H1 (cell line): ENCODE data around the gene CCDC78. TPM values are rescaled to one million over a fixed set of nuclear protein-coding genes. Genes with fewer than 3 reads are reported as not detected.
A peak's percentile ranks its signal among the peaks of the same experiment; 100 is the strongest.

Experiments used
- CTCF ChIA-PET: fragments of 300-600 bp; sonication (Branson Sonifier 250); formaldehyde crosslinking; loops from one replicate; lab custom pipeline; 2021; ENCODE audit not compliant: partially characterized antibody; lab: Charles Lee
- POLR2A ChIA-PET: fragments of 300-600 bp; sonication (Branson Sonifier 250); formaldehyde crosslinking; loops from one replicate; lab custom pipeline; 2021; ENCODE audit warnings: inconsistent platforms; ENCODE audit not compliant: partially characterized antibody; lab: Charles Lee
- DNase-seq, 2 experiments: peaks; one replicate each; pipeline versions ENCODE4 v3.0.0 to v3.0.0-alpha.2; 2010 to 2022; ENCODE audit warnings: low spot score in 2 of 2, low read depth in 1 of 2, mixed read lengths in 1 of 2
- FAIRE-seq: peaks from 2 replicates; lab custom pipeline; 2011; peaks lifted over from hg19 to GRCh38; lab: Jason Lieb, UNC
- H2AFZ ChIP-seq: 2 replicates; pipeline ENCODE4 v1.8.1; 2012; ENCODE audit warnings: low read length, inconsistent platforms
- H2AK5ac ChIP-seq: 2 replicates; pipeline ENCODE4 v1.6.1; 2013; ENCODE audit warnings: low read depth, low read length
- H2BK120ac ChIP-seq: replicated peaks from 2 replicates; pipeline ENCODE3; 2013; ENCODE audit warnings: low read depth, low read length, inconsistent platforms
- H2BK12ac ChIP-seq: 2 replicates; pipeline ENCODE4 v1.6.1; 2013; ENCODE audit warnings: low read depth, low read length
- H2BK15ac ChIP-seq: 2 replicates; pipeline ENCODE4 v1.6.1; 2013; ENCODE audit warnings: low read length
- H2BK20ac ChIP-seq: 2 replicates; pipeline ENCODE4 v1.6.1; 2013; ENCODE audit warnings: low read length
- H2BK5ac ChIP-seq: 2 replicates; pipeline ENCODE4 v1.6.1; 2013; ENCODE audit warnings: low read depth, low read length
- H3K14ac ChIP-seq: 2 replicates; pipeline ENCODE4 v1.6.1; 2013; ENCODE audit warnings: inconsistent platforms; ENCODE audit not compliant: insufficient read length
- H3K18ac ChIP-seq: 2 replicates; pipeline ENCODE4 v1.6.1; 2013; ENCODE audit warnings: low read length; ENCODE audit errors: extremely low read depth
- H3K23ac ChIP-seq: 2 replicates; pipeline ENCODE4 v1.6.1; 2013; ENCODE audit warnings: inconsistent platforms; ENCODE audit not compliant: insufficient read length
- H3K23me2 ChIP-seq: 2 replicates; pipeline ENCODE4 v1.6.1; 2013; ENCODE audit warnings: low read depth, low read length
- H3K27ac ChIP-seq: 2 replicates; pipeline ENCODE4 v1.6.1; 2011; ENCODE audit warnings: low read depth, low read length, inconsistent platforms
- H3K27me3 ChIP-seq, 4 experiments: replicated peaks in 1 of 4; 1 replicate in 1 of 4; 2 replicates in 3 of 4; pipeline versions ENCODE4 v1.6.1 to v1.8.1; 2011 to 2013; ENCODE audit warnings: low read length in 3 of 4, mild to moderate bottlenecking in 3 of 4, inconsistent platforms in 2 of 4, mixed read lengths in 2 of 4, moderate library complexity in 1 of 4; ENCODE audit not compliant: control insufficient read depth in 3 of 4, insufficient read depth in 3 of 4; ENCODE audit errors: extremely low read depth in 1 of 4
- H3K36me3 ChIP-seq, 4 experiments: 2 replicates each; pipeline versions ENCODE4 v1.6.1 to v1.8.1; 2011 to 2013; ENCODE audit warnings: mild to moderate bottlenecking in 4 of 4, low read length in 3 of 4, moderate library complexity in 2 of 4, control low read depth in 1 of 4, inconsistent platforms in 1 of 4; ENCODE audit not compliant: insufficient read depth in 4 of 4, control insufficient read depth in 2 of 4
- H3K4ac ChIP-seq: replicated peaks from 2 replicates; pipeline ENCODE3; 2013; ENCODE audit warnings: low read length, low read depth, mixed read lengths, inconsistent platforms; ENCODE audit not compliant: insufficient read length
- H3K4me1 ChIP-seq, 4 experiments: replicated peaks in 1 of 4; 1 replicate in 1 of 4; 2 replicates in 3 of 4; pipeline versions ENCODE4 v1.6.1 to v1.8.1; 2011 to 2013; ENCODE audit warnings: low read length in 3 of 4, inconsistent platforms in 2 of 4, mixed read lengths in 1 of 4; ENCODE audit not compliant: insufficient read depth in 4 of 4, control insufficient read depth in 3 of 4
- H3K4me2 ChIP-seq, 2 experiments: 2 replicates each; pipeline versions ENCODE4 v1.6.1 to v1.8.1; 2011 to 2013; ENCODE audit warnings: low read depth in 2 of 2, low read length in 2 of 2, control low read depth in 1 of 2, inconsistent platforms in 1 of 2, mild to moderate bottlenecking in 1 of 2; ENCODE audit not compliant: insufficient read depth in 1 of 2
- H3K4me3 ChIP-seq, 4 experiments: fragments of 200-600, 300-600 bp in 1 of 4; sonication (generic), shearing (Covaris generic), sonication (Bioruptor Twin) in 1 of 4; 2 replicates each; pipeline versions ENCODE4 v1.5.1 to v1.8.1; 2011 to 2016; ENCODE audit warnings: low read length in 4 of 4, low read depth in 3 of 4, control low read depth in 2 of 4, inconsistent platforms in 2 of 4, mild to moderate bottlenecking in 2 of 4, mixed read lengths in 1 of 4, moderate library complexity in 1 of 4; ENCODE audit not compliant: insufficient read depth in 2 of 4; ENCODE audit errors: extremely low read depth in 1 of 4
- H3K56ac ChIP-seq: replicated peaks from 2 replicates; pipeline ENCODE3; 2013; ENCODE audit warnings: low read depth, mild to moderate bottlenecking, mixed read lengths, low read length, inconsistent platforms; ENCODE audit not compliant: insufficient read length
- H3K79me1 ChIP-seq: 2 replicates; pipeline ENCODE4 v1.6.1; 2013; ENCODE audit warnings: low read depth, low read length, control low read depth
- H3K79me2 ChIP-seq, 2 experiments: 2 replicates each; pipeline versions ENCODE4 v1.6.1 to v1.8.1; 2012 to 2013; ENCODE audit warnings: low read length in 2 of 2, mild to moderate bottlenecking in 2 of 2, inconsistent platforms in 1 of 2; ENCODE audit not compliant: insufficient read depth in 2 of 2, control insufficient read depth in 1 of 2
- H3K9ac ChIP-seq, 4 experiments: replicated peaks in 1 of 4; 1 replicate in 1 of 4; 2 replicates in 3 of 4; pipeline versions ENCODE4 v1.6.1 to v1.8.1; 2011 to 2013; ENCODE audit warnings: low read depth in 3 of 4, low read length in 3 of 4, control low read depth in 2 of 4, mild to moderate bottlenecking in 2 of 4, moderate library complexity in 2 of 4, inconsistent platforms in 1 of 4; ENCODE audit errors: extremely low read depth in 1 of 4
- H3K9me3 ChIP-seq, 2 experiments: 2 replicates each; pipeline versions ENCODE4 v1.6.1 to v1.8.1; 2012 to 2013; ENCODE audit warnings: mild to moderate bottlenecking in 2 of 2, moderate library complexity in 2 of 2, control low read depth in 1 of 2, inconsistent platforms in 1 of 2, low read depth in 1 of 2, low read length in 1 of 2, mixed read lengths in 1 of 2; ENCODE audit not compliant: insufficient read depth in 2 of 2
- H4K20me1 ChIP-seq, 2 experiments: replicated peaks in 1 of 2; 2 replicates each; pipeline versions ENCODE3 to v1.8.1; 2011 to 2013; ENCODE audit warnings: inconsistent platforms in 2 of 2, low read length in 2 of 2, mild to moderate bottlenecking in 1 of 2; ENCODE audit not compliant: insufficient read depth in 2 of 2, control insufficient read depth in 1 of 2
- H4K5ac ChIP-seq: 2 replicates; pipeline ENCODE4 v1.6.1; 2013; ENCODE audit warnings: low read length, low read depth, mixed read lengths, inconsistent platforms; ENCODE audit not compliant: insufficient read length
- H4K8ac ChIP-seq: 2 replicates; pipeline ENCODE4 v1.8.0; 2013; ENCODE audit warnings: mild to moderate bottlenecking, moderate library complexity, low read length, inconsistent platforms; ENCODE audit not compliant: insufficient read depth; ENCODE audit errors: extremely low read depth
- H4K91ac ChIP-seq: replicated peaks from 2 replicates; pipeline ENCODE3; 2013; ENCODE audit warnings: low read length, mixed read lengths, inconsistent platforms; ENCODE audit not compliant: insufficient read length
- CTCF ChIP-seq, 3 experiments: IDR thresholded peaks; 1 replicate in 2 of 3; 2 replicates in 1 of 3; pipeline versions ENCODE4 v1.5.1 to v1.6.1; 2011; ENCODE audit warnings: low read length in 3 of 3, mild to moderate bottlenecking in 3 of 3, inconsistent platforms in 2 of 3, low read depth in 1 of 3, moderate library complexity in 1 of 3; ENCODE audit not compliant: insufficient read depth in 1 of 3; ENCODE audit errors: control extremely low read depth in 1 of 3
- TEAD4 ChIP-seq: IDR thresholded peaks from 2 replicates; pipeline ENCODE4 v1.6.1; 2012; ENCODE audit warnings: low read depth, low read length, inconsistent platforms, mixed read lengths
- USF2 ChIP-seq: IDR thresholded peaks from 2 replicates; pipeline ENCODE4 v1.6.1; 2011; ENCODE audit warnings: low read length, improper control_type of control experiment
- WGBS, 2 experiments: shearing (Covaris generic) in 1 of 2; methylation state at CpG; one replicate each; pipeline versions ENCODE4 v1.1.6 to v1.1.7; 2013 to 2015; ENCODE audit warnings: low lambda C conversion rate in 2 of 2, mixed read lengths in 2 of 2, inconsistent platforms in 1 of 2, low coverage in 1 of 2, missing lambda C conversion rate in 1 of 2; ENCODE audit not compliant: insufficient replicate concordance in 2 of 2, insufficient coverage in 1 of 2, insufficient read length in 1 of 2; ENCODE audit errors: extremely low coverage in 1 of 2, missing lambda C conversion rate in 1 of 2; 5-methylcytosine and 5-hydroxymethylcytosine counted together
- polyA plus RNA-seq, 7 experiments: library from polyadenylated mRNA; depleted of rRNA in 3 of 7; stranded (reverse) in 5 of 7; unstranded in 2 of 7; fragments of >200 nt in 5 of 7; fragments of 200-250 nt in 2 of 7; gene quantifications; 1 replicate in 5 of 7; 2 replicates in 1 of 7; 4 replicates in 1 of 7; pipeline versions ENCODE4 v1.2.1 to v1.2.3, GENCODE V29; 2011 to 2013; ENCODE audit warnings: missing spikeins in 2 of 7, mixed read lengths in 2 of 7
- total RNA-seq: library from RNA; stranded (reverse); fragmentation: NEBNext Ultra II Directional; extraction: Animal tissue kit (Norgen Biotek cat#: 25700); gene quantifications from 2 replicates; pipeline ENCODE4 v1.2.1, GENCODE V29; 2021

Gene CCDC78
- total and polyA plus RNA-seq, 2 of the 8 experiments (the other 6 are each of a cell fraction or from before 2014, with no cell fraction given), result 7.1 to 8.5 TPM

GRCh38 chr16:728890-729744 is 2.9 kb upstream of the CCDC78 start:
- Histone ChIP-seq H4K8ac (0 out of 2 replicates have a peak overlapping the region, but pooled peaks have one; percentile 25), H3K9me3 (no peaks in the 10 kb centered on the region), H4K91ac (peak overlapping the region; percentile 91), H3K4me3 (peak overlapping the region; percentile 16 to 83 (median 37); a peak in 5 of 8 replicates), H3K27me3 (peaks cover 0 to 16% (median 5%) of the 10 kb centered on the region in 4 experiments; a peak in 4 of 7 replicates), H4K5ac (no peak overlapping the region), H3K56ac (no peak overlapping the region), H3K4me1 (peaks cover 0 to 14% (median 8%) of the 10 kb centered on the region in 4 experiments; a peak in 5 of 7 replicates), H3K4me2 (peak overlapping the region; percentile 93 to 99), H2AK5ac (no peak overlapping the region), H2BK12ac (no peak overlapping the region), H2BK15ac (no peak overlapping the region), H2BK5ac (no peak overlapping the region), H2BK120ac (no peak overlapping the region), H2BK20ac (no peak overlapping the region), H3K79me1 (no peaks in the 10 kb centered on the region), H4K20me1 (peaks cover 0 to 8% of the 10 kb centered on the region in 2 experiments), H3K23me2 (peaks cover 19% of the 10 kb centered on the region; the same call in 1 of the 2 replicates), H3K9ac (no peak overlapping the region), H2AFZ (no peak overlapping the region), H3K18ac (peak overlapping the region; percentile 96; the same call in 1 of the 2 replicates), H3K4ac (no peak overlapping the region), H3K79me2 (no peaks in the 10 kb centered on the region), H3K23ac (no peak overlapping the region), H3K27ac (no peak overlapping the region), H3K14ac (no peak overlapping the region), H3K36me3 (peaks cover 0 to 3% (median under 1%) of the 10 kb centered on the region in 4 experiments; a peak in 1 of 8 replicates)
- 72% methylated on average over 34 of the region's 55 CpGs; no CpG with 5 or more reads in 1 of the 2 experiments for WGBS, 2 experiments
- no peak for TF ChIP-seq USF2
- no peak for TF ChIP-seq TEAD4
- TF ChIP-seq CTCF (IDR thresholded peaks at IDR 0.05; ENCODE audit: control extremely low read depth in 1 of 3, insufficient read depth in 1 of 3, low read depth in 1 of 3, low read length in 3 of 3), result peak in 1 of 3 experiments; percentile 21; a peak in 1 of 4 replicates
- POLR2A ChIA-PET, result interaction anchor here (1.3 to 23.0 kb wide), 6 partner anchors 11 to 55 kb away, joined by 4 to 353 read pairs (median 10); partner anchors contain the start of genes ANTKMT, CCDC78, CIAO3 and HAGHL
- CTCF ChIA-PET, result interaction anchor here (0.6 to 35.8 kb wide), 8 partner anchors 7 to 655 kb away, joined by 3 to 977 read pairs (median 6); partner anchors contain the start of genes ANTKMT, CCDC78, CHTF18 and CIAO3
- DNase-seq, result no peak
- no peak for FAIRE-seq
